ENCODE data around the gene DIAPH1.

DNA sequence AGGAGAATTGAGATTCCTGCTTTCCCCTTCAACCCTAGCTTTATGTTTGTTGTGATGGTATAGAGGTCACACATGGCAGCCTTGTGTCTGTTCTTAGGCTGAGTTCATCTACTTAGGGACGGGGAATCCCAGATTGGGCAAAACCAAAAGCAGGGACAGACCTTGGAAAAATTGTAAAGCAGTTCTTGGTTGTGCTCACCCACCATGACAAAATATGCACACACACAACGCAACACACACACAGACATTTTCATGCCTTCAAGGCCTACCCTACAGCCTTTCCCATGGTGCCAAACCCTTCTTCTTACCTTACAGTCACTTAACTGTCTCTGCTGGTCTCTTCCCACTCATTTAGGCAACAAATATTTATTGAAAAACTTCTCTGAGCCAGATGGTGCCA is 115.1 kb downstream of the DIAPH1 start:
- TF ChIP-seq, protein P1, sequence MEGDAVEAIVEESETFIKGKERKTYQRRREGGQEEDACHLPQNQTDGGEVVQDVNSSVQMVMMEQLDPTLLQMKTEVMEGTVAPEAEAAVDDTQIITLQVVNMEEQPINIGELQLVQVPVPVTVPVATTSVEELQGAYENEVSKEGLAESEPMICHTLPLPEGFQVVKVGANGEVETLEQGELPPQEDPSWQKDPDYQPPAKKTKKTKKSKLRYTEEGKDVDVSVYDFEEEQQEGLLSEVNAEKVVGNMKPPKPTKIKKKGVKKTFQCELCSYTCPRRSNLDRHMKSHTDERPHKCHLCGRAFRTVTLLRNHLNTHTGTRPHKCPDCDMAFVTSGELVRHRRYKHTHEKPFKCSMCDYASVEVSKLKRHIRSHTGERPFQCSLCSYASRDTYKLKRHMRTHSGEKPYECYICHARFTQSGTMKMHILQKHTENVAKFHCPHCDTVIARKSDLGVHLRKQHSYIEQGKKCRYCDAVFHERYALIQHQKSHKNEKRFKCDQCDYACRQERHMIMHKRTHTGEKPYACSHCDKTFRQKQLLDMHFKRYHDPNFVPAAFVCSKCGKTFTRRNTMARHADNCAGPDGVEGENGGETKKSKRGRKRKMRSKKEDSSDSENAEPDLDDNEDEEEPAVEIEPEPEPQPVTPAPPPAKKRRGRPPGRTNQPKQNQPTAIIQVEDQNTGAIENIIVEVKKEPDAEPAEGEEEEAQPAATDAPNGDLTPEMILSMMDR (IDR thresholded peaks at IDR 0.05; ENCODE audit: low read depth, low read length): no peak
- no peak for TF ChIP-seq POLR2A (IDR thresholded peaks at IDR 0.05; ENCODE audit: extremely low read depth, insufficient read length)
- no peak for TF ChIP-seq MYC (IDR thresholded peaks at IDR 0.05; ENCODE audit: low read depth, low read length)
